Osteoblast (primary cell): ENCODE measurements around the gene DYRK3. TPM values are rescaled to one million over a fixed set of nuclear protein-coding genes. Genes with fewer than 3 reads are reported as not detected.

Experiments used
- DNase-seq: peaks from one replicate; pipeline ENCODE4 v3.0.0; 2011; ENCODE audit warnings: low spot score, mixed read lengths; ENCODE audit not compliant: insufficient read length; ENCODE audit errors: missing footprints
- H2AFZ ChIP-seq: 2 replicates; pipeline ENCODE4 v1.6.0; 2011; ENCODE audit warnings: mild to moderate bottlenecking, low read length
- H3K27ac ChIP-seq: 2 replicates; pipeline ENCODE4 v1.5.1; 2011; ENCODE audit warnings: mild to moderate bottlenecking, low read depth, low read length, moderate library complexity
- H3K27me3 ChIP-seq: 2 replicates; pipeline ENCODE4 v1.6.0; 2012; ENCODE audit warnings: mild to moderate bottlenecking, control low read depth, inconsistent platforms, low read length, moderate library complexity; ENCODE audit not compliant: insufficient read depth
- H3K36me3 ChIP-seq: 2 replicates; pipeline ENCODE4 v1.5.1; 2011; ENCODE audit warnings: mild to moderate bottlenecking, low read length, control low read depth, moderate library complexity; ENCODE audit not compliant: insufficient read depth
- H3K4me1 ChIP-seq: 2 replicates; pipeline ENCODE4 v1.5.1; 2011; ENCODE audit warnings: mild to moderate bottlenecking, low read length, control low read depth, moderate library complexity; ENCODE audit not compliant: insufficient read depth
- H3K4me2 ChIP-seq: 2 replicates; pipeline ENCODE4 v1.6.0; 2011; ENCODE audit warnings: mild to moderate bottlenecking, low read length; ENCODE audit not compliant: insufficient read depth
- H3K4me3 ChIP-seq: fragments of 200-600 bp; sonication (generic); 3 replicates; pipeline ENCODE4 v1.5.1; 2012; ENCODE audit warnings: mild to moderate bottlenecking, low read length, inconsistent platforms; ENCODE audit not compliant: insufficient read depth
- H3K79me2 ChIP-seq: 2 replicates; pipeline ENCODE4 v1.6.0; 2012; ENCODE audit warnings: mild to moderate bottlenecking, low read length, control low read depth, inconsistent platforms; ENCODE audit not compliant: insufficient read depth
- H3K9me3 ChIP-seq: 2 replicates; pipeline ENCODE4 v1.5.1; 2011; ENCODE audit warnings: low read depth, low read length, control low read depth
- H4K20me1 ChIP-seq: 2 replicates; pipeline ENCODE4 v1.6.0; 2012; ENCODE audit warnings: mild to moderate bottlenecking, low read length, control low read depth; ENCODE audit not compliant: insufficient read depth
- CTCF ChIP-seq: IDR thresholded peaks from 2 replicates; pipeline ENCODE4 v1.5.1; 2011; ENCODE audit warnings: mild to moderate bottlenecking, low read depth, low read length, moderate library complexity; ENCODE audit errors: extremely low read depth
- total RNA-seq: library from RNA; depleted of rRNA; stranded (reverse); fragments of >200 nt; gene quantifications from 2 replicates; pipeline ENCODE4 v1.2.3, GENCODE V29; 2012

The DYRK3 gene
- total RNA-seq, 1 donor: 52.1 TPM

- Histone ChIP-seq H3K79me2 (peaks cover 9% of the 10 kb centered on the region), H3K4me2 (no peak overlapping the region), H2AFZ (no peak overlapping the region), H3K4me3 (no peak overlapping the region), H3K9me3 (no peaks in the 10 kb centered on the region), H3K36me3 (no peaks in the 10 kb centered on the region), H4K20me1 (peaks cover 6% of the 10 kb centered on the region), H3K27me3 (peaks cover 1% of the 10 kb centered on the region), H3K27ac (no peak overlapping the region), H3K4me1 (peaks cover 16% of the 10 kb centered on the region)
- no peak for DNase-seq
- no peak for TF ChIP-seq CTCF
These were observed 21.6 kb downstream of the DYRK3 start for GRCh38 chr1:206656936-206657335.

- no peak overlapping the region for H3K4me2 ChIP-seq
- no peak overlapping the region for H3K27ac ChIP-seq
- H3K9me3 ChIP-seq: no peaks in the 10 kb centered on the region
- no peak for TF ChIP-seq CTCF
- no peak overlapping the region for H2AFZ ChIP-seq
- H3K27me3 ChIP-seq: peaks cover 9% of the 10 kb centered on the region
- H4K20me1 ChIP-seq: no peaks in the 10 kb centered on the region
- peaks cover 9% of the 10 kb centered on the region for H3K4me1 ChIP-seq
- no peak overlapping the region for H3K4me3 ChIP-seq
- H3K79me2 ChIP-seq: peaks cover 5% of the 10 kb centered on the region
- peak; percentile 79 for DNase-seq
- H3K36me3 ChIP-seq: no peaks in the 10 kb centered on the region
These were observed 22.4 kb downstream of the DYRK3 start for GRCh38 chr1:206657751-206658150.

GRCh38 chr1:206658264-206658980, 23.1 kb downstream of the DYRK3 start:
- no peak overlapping the region for H2AFZ ChIP-seq
- no peak overlapping the region for H3K4me2 ChIP-seq
- H3K36me3 ChIP-seq: no peaks in the 10 kb centered on the region
- peaks cover 9% of the 10 kb centered on the region for H3K4me1 ChIP-seq
- H4K20me1 ChIP-seq: no peaks in the 10 kb centered on the region
- H3K27ac ChIP-seq: no peak overlapping the region
- no peaks in the 10 kb centered on the region for H3K9me3 ChIP-seq
- peak; percentile 69 for TF ChIP-seq CTCF
- H3K27me3 ChIP-seq: peaks cover 16% of the 10 kb centered on the region
- H3K79me2 ChIP-seq: no peaks in the 10 kb centered on the region
- DNase-seq: peak; percentile 88
- no peak overlapping the region for H3K4me3 ChIP-seq

- Histone ChIP-seq H3K79me2 (no peaks in the 10 kb centered on the region), H3K4me1 (peaks cover 14% of the 10 kb centered on the region), H3K27me3 (peaks cover 21% of the 10 kb centered on the region), H3K27ac (no peak overlapping the region), H4K20me1 (no peaks in the 10 kb centered on the region), H2AFZ (no peak overlapping the region), H3K36me3 (no peaks in the 10 kb centered on the region), H3K4me3 (no peak overlapping the region), H3K4me2 (no peak overlapping the region), H3K9me3 (no peaks in the 10 kb centered on the region)
- DNase-seq: no peak
- no peak for TF ChIP-seq CTCF
These were observed 23.6 kb downstream of the DYRK3 start for GRCh38 chr1:206658981-206659273.
